ENCODE results near the gene TBPL1.
"Not testable (repeated sequence)": the region's sequence is repeated elsewhere in the genome, so short reads cannot be mapped to it uniquely, and the experiment has no call there.

Gene TBPL1

GRCh38 chr6:133973109-133973971 is 20.3 kb downstream of the TBPL1 start:
- DNase-seq: peak; percentile 29

- DNase-seq: no peak
Measured at GRCh38 chr6:133977983-133978895, 25.2 kb downstream of the TBPL1 start.

- DNase-seq: no peak
Measured at GRCh38 chr6:133978896-133979240, 25.8 kb downstream of the TBPL1 start.

- DNase-seq: not testable (repeated sequence)
Measured at GRCh38 chr6:133979269-133979963, 26.4 kb downstream of the TBPL1 start.

- no peak for DNase-seq
Measured at GRCh38 chr6:133980168-133980567, 27.1 kb downstream of the TBPL1 start.

GRCh38 chr6:133983099-133983939 is 30.3 kb downstream of the TBPL1 start:
- no peak for DNase-seq

- DNase-seq: no peak
Measured at GRCh38 chr6:133985970-133986369, 32.9 kb downstream of the TBPL1 start.

- no peak for DNase-seq
Measured at GRCh38 chr6:133986942-133987341, 33.9 kb downstream of the TBPL1 start.

GRCh38 chr6:133989525-133989924 is 36.5 kb downstream of the TBPL1 start:
- DNase-seq: no peak

GRCh38 chr6:133990321-133990720 is 37.3 kb downstream of the TBPL1 start:
- DNase-seq: no peak

GRCh38 chr6:133991096-133991593 is 38.1 kb downstream of the TBPL1 start:
- DNase-seq: no peak

- DNase-seq: no peak
Measured at GRCh38 chr6:133992992-133993680, 40.1 kb downstream of the TBPL1 start.

GRCh38 chr6:133995296-133995695 is 42.3 kb downstream of the TBPL1 start:
- no peak for DNase-seq

- DNase-seq: no peak
Measured at GRCh38 chr6:133995758-133996157, 42.7 kb downstream of the TBPL1 start.

- DNase-seq: no peak
Measured at GRCh38 chr6:133997267-133997666, 44.2 kb downstream of the TBPL1 start.

- DNase-seq: no peak
Measured at GRCh38 chr6:133999305-133999704, 46.3 kb downstream of the TBPL1 start.

- no peak for DNase-seq
Measured at GRCh38 chr6:134000443-134000842, 47.4 kb downstream of the TBPL1 start.

- no peak for DNase-seq
Measured at GRCh38 chr6:134002821-134003220, 49.8 kb downstream of the TBPL1 start.

- DNase-seq: no peak
Measured at GRCh38 chr6:134003542-134003951, 50.5 kb downstream of the TBPL1 start.

GRCh38 chr6:134004714-134005113 is 51.7 kb downstream of the TBPL1 start:
- no peak for DNase-seq

GRCh38 chr6:134005800-134006199 is 52.8 kb downstream of the TBPL1 start:
- no peak for DNase-seq

Data from NCI-H2081 treated with DMSO at 0.1 percent for 48 hours (cell line).